ENCODE results near the gene MST1R. TPM values are rescaled to one million over a fixed set of nuclear protein-coding genes. Genes with fewer than 3 reads are reported as not detected.
"Not testable (repeated sequence)": the region's sequence is repeated elsewhere in the genome, so short reads cannot be mapped to it uniquely, and the experiment has no call there.

MST1R gene
- total and polyA plus RNA-seq, 9 of the 15 experiments (the other 6 are each of a cell fraction or from before 2014, with no cell fraction given), result 1.3 to 10.0 (median 3.8) TPM

- TF ChIP-seq JUND (IDR thresholded peaks at IDR 0.05; ENCODE audit: borderline replicate concordance, low read depth, low read length), result peak; percentile 95
- TF ChIP-seq JUND (tag; IDR thresholded peaks at IDR 0.05; ENCODE audit: borderline replicate concordance, low read depth, low read length), result peak; percentile 91; the same call in 2 of the 3 replicates
- no peak for TF ChIP-seq ZEB2 (IDR thresholded peaks at IDR 0.05)
- 0 out of 2 replicates have a peak, but pooled peaks have one; percentile 21 for TF ChIP-seq NCOA1 (IDR thresholded peaks at IDR 0.05; ENCODE audit: low read depth)
- TF ChIP-seq CREB1 (IDR thresholded peaks at IDR 0.05), result peak; percentile 33; the same call in 1 of the 2 replicates
- TF ChIP-seq CREB1 (CRISPR knock-in tag; IDR thresholded peaks at IDR 0.05), result no peak
- peak; percentile 59; the same call in 1 of the 2 replicates for TF ChIP-seq NFE2 (IDR thresholded peaks at IDR 0.05; ENCODE audit: low read depth)
- TF ChIP-seq, protein P1, sequence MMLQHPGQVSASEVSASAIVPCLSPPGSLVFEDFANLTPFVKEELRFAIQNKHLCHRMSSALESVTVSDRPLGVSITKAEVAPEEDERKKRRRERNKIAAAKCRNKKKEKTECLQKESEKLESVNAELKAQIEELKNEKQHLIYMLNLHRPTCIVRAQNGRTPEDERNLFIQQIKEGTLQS (IDR thresholded peaks at IDR 0.05), result peak; percentile 91
- TF ChIP-seq, protein P1 (CRISPR knock-in tag; conservative IDR thresholded peaks at IDR 0.05), result no peak
- TF ChIP-seq HMBOX1 (IDR thresholded peaks at IDR 0.05), result peak; percentile 89
- TF ChIP-seq SMARCE1 (IDR thresholded peaks at IDR 0.05), result peak; percentile 64
These were observed 21.0 kb upstream of the MST1R start (continued) for GRCh38 chr3:49924683-49925082.

DNA sequence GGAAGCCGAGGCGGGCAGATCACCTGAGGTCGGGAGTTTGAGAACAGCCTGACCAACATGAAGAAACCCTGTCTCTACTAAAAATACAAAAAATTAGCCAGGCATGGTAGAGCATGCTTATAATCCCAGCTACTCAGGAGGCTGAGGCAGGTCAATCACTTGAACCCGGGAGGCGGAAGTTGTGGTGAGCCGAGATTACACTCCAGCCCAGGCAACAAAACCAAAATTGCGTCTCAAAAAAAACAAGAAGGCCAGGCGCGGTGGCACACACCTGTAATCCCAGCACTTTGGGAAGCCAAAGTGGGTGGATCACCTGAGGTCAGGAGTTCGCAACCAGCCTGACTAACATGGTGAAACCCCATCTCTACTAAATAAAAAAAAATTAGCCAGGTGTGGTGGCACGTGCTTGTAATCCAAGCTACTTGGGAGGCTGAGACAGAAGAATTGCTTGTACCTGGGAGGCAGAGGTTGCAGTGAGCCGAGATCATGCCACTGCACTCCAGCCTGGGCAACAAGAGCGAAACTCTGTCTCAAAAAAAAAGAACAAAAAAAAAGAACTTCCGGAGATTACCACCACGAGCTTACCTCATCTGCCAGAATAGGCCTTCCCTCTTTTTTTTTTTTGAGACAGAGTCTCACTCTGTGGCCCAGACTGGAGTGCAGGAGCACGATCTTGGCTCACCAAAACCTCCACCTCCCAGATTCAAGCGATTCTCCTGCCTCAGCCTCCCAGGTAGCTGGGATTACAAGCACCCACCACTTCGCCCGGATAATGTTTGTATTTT is 14.3 kb upstream of the MST1R start:
- POLR2A ChIA-PET, result interaction anchor here (1.4 kb wide), 1 partner anchor 8 kb away, joined by 7 read pairs; no protein-coding TSS in a partner anchor
- H3K9me3 ChIP-seq (replicated peaks; ENCODE audit: control insufficient read depth, insufficient read depth, low read depth, low read length); H3K27me3 ChIP-seq (ENCODE audit: control insufficient read depth in 2 of 2, insufficient read depth in 2 of 2, low read length in 2 of 2); H2AFZ ChIP-seq (ENCODE audit: low read depth, low read length); in situ Hi-C loops (cut with MboI); H3K9me1 ChIP-seq (ENCODE audit: control insufficient read depth, insufficient read depth, low read length); intact Hi-C loops (cut with micrococcal nuclease); FAIRE-seq; H3K4me3 ChIP-seq; H3K27ac ChIP-seq (ENCODE audit: extremely low read depth, low read depth, low read length); DNase-seq (ENCODE audit: extremely low read depth in 1 of 4, low spot score in 3 of 4); ATAC-seq; H3K9ac ChIP-seq (ENCODE audit: insufficient read depth in 1 of 2, low read depth in 2 of 2, low read length in 2 of 2); BruUV-seq (replicated peaks); H3K79me2 ChIP-seq (ENCODE audit: control insufficient read depth, insufficient read depth, low read length); H3K4me1 ChIP-seq (replicated peaks in 1 of 2; ENCODE audit: control insufficient read depth in 2 of 2, insufficient read depth in 2 of 2, low read length in 2 of 2); H3K36me3 ChIP-seq (ENCODE audit: control insufficient read depth, insufficient read depth, low read length); H4K20me1 ChIP-seq (replicated peaks; ENCODE audit: control insufficient read depth, insufficient read depth, low read length); CTCF ChIA-PET (ENCODE audit: low intra/inter-chr PET ratio); H3K4me2 ChIP-seq (ENCODE audit: insufficient read depth, low read length): not testable (repeated sequence)
- 87% methylated on average over 8 of the region's 19 CpGs for WGBS (ENCODE audit: insufficient coverage, low coverage, missing lambda C conversion rate)
